ENCODE data around the gene CTPS2.
A peak's percentile ranks its signal among the peaks of the same experiment; 100 is the strongest.

The CTPS2 gene

GRCh38 chrX:16695079-16695676 lies 17.3 kb downstream of the CTPS2 start:
- FAIRE-seq, result no peak
- TF ChIP-seq, protein P1, sequence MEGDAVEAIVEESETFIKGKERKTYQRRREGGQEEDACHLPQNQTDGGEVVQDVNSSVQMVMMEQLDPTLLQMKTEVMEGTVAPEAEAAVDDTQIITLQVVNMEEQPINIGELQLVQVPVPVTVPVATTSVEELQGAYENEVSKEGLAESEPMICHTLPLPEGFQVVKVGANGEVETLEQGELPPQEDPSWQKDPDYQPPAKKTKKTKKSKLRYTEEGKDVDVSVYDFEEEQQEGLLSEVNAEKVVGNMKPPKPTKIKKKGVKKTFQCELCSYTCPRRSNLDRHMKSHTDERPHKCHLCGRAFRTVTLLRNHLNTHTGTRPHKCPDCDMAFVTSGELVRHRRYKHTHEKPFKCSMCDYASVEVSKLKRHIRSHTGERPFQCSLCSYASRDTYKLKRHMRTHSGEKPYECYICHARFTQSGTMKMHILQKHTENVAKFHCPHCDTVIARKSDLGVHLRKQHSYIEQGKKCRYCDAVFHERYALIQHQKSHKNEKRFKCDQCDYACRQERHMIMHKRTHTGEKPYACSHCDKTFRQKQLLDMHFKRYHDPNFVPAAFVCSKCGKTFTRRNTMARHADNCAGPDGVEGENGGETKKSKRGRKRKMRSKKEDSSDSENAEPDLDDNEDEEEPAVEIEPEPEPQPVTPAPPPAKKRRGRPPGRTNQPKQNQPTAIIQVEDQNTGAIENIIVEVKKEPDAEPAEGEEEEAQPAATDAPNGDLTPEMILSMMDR (IDR thresholded peaks at IDR 0.05; ENCODE audit: insufficient read depth, missing control alignments), result peak; percentile 63
- DNase-seq (ENCODE audit: insufficient read length, low spot score), result no peak

DNA sequence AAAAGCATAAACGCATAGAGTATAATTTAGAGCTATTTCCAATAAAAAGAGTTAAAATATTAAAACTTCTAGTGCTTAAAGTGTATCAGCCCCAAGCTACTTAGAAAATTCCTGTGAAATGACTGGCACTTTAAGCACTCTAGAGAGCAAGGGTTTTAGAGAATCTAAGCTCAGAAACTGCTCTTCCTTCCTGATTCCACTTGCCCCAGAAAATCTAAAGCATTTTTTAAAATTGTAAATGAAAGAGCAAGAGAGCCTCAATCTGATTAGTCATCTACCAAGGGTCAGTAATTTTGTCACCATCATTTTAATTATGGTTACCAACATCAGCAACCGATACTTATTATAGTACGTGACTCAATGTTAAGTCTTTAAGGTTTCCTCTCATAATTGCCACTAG lies 25.0 kb downstream of the CTPS2 start:
- TF ChIP-seq, protein P1 (IDR thresholded peaks at IDR 0.05; ENCODE audit: insufficient read depth, missing control alignments), result no peak
- DNase-seq (ENCODE audit: insufficient read length, low spot score), result no peak
- FAIRE-seq, result no peak

DNA sequence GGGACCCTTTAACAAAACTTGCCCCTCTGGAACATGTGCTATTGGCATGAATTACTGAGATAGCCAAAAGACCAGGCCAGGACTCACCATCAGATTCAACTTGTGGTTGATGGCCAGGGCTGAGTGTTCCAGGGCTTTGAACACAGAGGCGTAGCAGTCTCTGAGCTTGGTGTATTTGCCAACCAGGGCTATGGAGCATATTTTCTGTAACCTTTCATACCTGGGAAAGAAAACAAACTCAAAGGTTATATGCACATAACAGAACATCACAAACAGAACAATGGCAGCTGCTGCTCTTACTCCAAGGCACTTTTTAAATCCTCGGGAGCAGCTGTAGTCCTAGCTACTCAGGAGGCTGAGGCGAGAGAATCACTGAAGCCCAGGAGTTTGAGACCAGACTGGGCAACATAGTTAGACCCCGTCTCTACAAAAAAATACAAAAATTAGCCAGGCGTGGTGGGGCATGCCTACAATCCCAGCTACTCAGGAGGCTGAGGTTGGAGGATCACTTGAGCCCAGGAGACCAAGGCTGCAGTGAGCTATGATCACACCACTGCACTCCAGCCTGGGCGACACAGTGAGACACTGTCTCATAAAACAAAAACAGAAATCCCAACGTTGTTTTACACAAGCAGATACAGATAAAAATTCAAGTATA lies 29.3 kb downstream of the CTPS2 start:
- DNase-seq (ENCODE audit: insufficient read length, low spot score) (no peak), FAIRE-seq (no peak)
- TF ChIP-seq, protein P1 (IDR thresholded peaks at IDR 0.05; ENCODE audit: insufficient read depth, missing control alignments), result no peak

- TF ChIP-seq, protein P1 (IDR thresholded peaks at IDR 0.05; ENCODE audit: insufficient read depth, missing control alignments), result no peak
- DNase-seq (ENCODE audit: insufficient read length, low spot score) (no peak), FAIRE-seq (no peak)
Measured at GRCh38 chrX:16678689-16679088, 33.8 kb downstream of the CTPS2 start.

GRCh38 chrX:16671005-16671404 lies 41.5 kb downstream of the CTPS2 start:
- TF ChIP-seq, protein P1 (IDR thresholded peaks at IDR 0.05; ENCODE audit: insufficient read depth, missing control alignments), result peak; percentile 32
- FAIRE-seq (no peak), DNase-seq (ENCODE audit: insufficient read length, low spot score) (peak; percentile 11)

DNA sequence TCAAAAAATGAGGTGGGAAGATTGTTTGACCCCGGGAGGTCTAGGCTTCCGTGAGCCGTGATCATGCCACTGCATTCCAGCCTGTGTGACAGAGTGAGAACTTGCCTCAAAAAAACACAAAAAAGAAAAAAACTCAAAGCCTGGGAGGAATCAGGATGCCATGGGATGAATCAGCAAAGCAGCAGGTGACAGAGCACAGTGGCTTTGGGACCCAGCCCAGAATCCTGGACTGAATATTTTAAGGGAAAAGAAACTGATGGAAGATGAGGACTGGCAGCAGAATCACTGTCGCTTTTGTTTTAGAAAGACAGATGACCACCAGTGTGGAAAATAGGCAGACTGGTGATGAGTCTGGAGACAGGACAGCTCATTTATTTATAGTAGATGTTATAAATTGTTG lies 45.9 kb downstream of the CTPS2 start:
- DNase-seq (ENCODE audit: insufficient read length, low spot score) (no peak), FAIRE-seq (no peak)
- TF ChIP-seq, protein P1 (IDR thresholded peaks at IDR 0.05; ENCODE audit: insufficient read depth, missing control alignments), result no peak

DNA sequence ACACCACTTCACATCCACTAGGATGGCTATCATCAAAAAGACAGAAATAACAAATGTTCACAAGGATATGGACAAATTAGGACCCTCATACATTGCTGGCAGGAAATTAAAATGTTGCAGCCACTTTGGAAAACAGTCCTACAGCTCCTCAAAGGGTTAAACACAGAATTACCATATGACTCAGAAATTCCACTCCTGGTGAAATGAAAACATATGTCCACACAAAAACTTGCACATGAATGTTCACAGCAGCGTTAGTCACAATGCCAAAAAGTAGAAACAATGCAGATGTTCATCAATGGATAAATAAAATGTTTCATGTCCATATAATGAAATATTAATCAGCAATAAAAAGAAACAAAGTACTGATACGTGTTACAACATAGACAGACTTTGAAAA lies 47.4 kb downstream of the CTPS2 start:
- TF ChIP-seq, protein P1 (IDR thresholded peaks at IDR 0.05; ENCODE audit: insufficient read depth, missing control alignments), result no peak
- DNase-seq (ENCODE audit: insufficient read length, low spot score) (no peak), FAIRE-seq (no peak)

All from D721Med (cell line).